Measurements from ENCODE around the gene RAD51AP1. TPM values are rescaled to one million over a fixed set of nuclear protein-coding genes. Genes with fewer than 3 reads are reported as not detected.

The RAD51AP1 gene
- total RNA-seq, 4 donors from 2014 or later = 0.65 to 1.7 (median 1.7) TPM; not detected in 1

DNA sequence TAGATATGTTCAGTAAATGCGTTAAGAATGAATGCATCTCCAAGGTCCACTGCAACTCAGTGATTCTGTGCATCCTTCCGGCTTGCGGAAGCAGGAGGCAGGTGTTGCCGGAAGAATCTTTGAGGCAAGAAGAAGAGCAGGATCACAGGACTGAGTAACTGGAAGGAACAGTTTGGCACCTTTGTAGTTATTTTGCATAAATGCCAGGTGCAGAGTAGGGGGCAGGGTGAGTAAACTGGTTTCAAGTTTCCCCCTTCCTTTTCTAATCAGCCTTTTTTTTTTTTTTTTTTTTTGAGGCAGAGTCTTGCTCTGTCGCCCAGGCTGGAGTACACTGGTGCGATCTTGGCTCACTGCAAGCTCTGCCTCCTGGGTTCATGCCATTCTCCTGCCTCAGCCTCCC is 45.6 kb downstream of the RAD51AP1 start:
- in situ Hi-C loops (cut with MboI; ENCODE audit: low sequenced_read_pairs in 4 of 4) = no loop called here

GRCh38 chr12:4584896-4585295 is 46.2 kb downstream of the RAD51AP1 start:
- no peak overlapping the region for H3K4me3 ChIP-seq
- intact Hi-C loops (cut with DNase I; ENCODE audit: low total_unique reads) = no loop called here
- no peaks in the 10 kb centered on the region for H3K36me3 ChIP-seq
- no peaks in the 10 kb centered on the region for H3K9me3 ChIP-seq
- no peaks in the 10 kb centered on the region for H3K4me1 ChIP-seq
- in situ Hi-C loops (cut with MboI; ENCODE audit: low sequenced_read_pairs in 4 of 4) = no loop called here
- H3K27ac ChIP-seq = no peak overlapping the region
- peaks cover 0 to 4% (median 0%) of the 10 kb centered on the region in 3 donors for H3K27me3 ChIP-seq
- TF ChIP-seq POLR2A (IDR thresholded peaks at IDR 0.05) = no peak
- TF ChIP-seq CTCF (IDR thresholded peaks at IDR 0.05 in 4 of 5, conservative IDR thresholded peaks at IDR 0.05 in 1 of 5) = no peak
- DNase-seq (no peak), ATAC-seq (no peak)

More for the DNA sequence above, 45.6 kb downstream of the RAD51AP1 start:
- intact Hi-C loops (cut with DNase I; ENCODE audit: low total_unique reads) = no loop called here
- Histone ChIP-seq H3K4me3 (no peak overlapping the region), H3K27ac (no peak overlapping the region), H3K9me3 (no peaks in the 10 kb centered on the region), H3K36me3 (no peaks in the 10 kb centered on the region), H3K4me1 (no peaks in the 10 kb centered on the region), H3K27me3 (peaks cover 0 to 4% (median 0%) of the 10 kb centered on the region in 3 donors)
- no peak for DNase-seq
- TF ChIP-seq POLR2A (IDR thresholded peaks at IDR 0.05) (no peak), CTCF (IDR thresholded peaks at IDR 0.05 in 4 of 5, conservative IDR thresholded peaks at IDR 0.05 in 1 of 5) (no peak)
- no peak for ATAC-seq

GRCh38 chr12:4586500-4586899 is 47.8 kb downstream of the RAD51AP1 start:
- H3K27me3 ChIP-seq = peaks cover 0 to 4% (median 3%) of the 10 kb centered on the region in 3 donors
- ATAC-seq (no peak), DNase-seq (no peak)
- H3K4me3 ChIP-seq = no peak overlapping the region
- no peak for TF ChIP-seq POLR2A (IDR thresholded peaks at IDR 0.05)
- no peak for TF ChIP-seq CTCF (IDR thresholded peaks at IDR 0.05 in 4 of 5, conservative IDR thresholded peaks at IDR 0.05 in 1 of 5)
- intact Hi-C loops (cut with DNase I; ENCODE audit: low total_unique reads) = no loop called here
- in situ Hi-C loops (cut with MboI; ENCODE audit: low sequenced_read_pairs in 4 of 4) = no loop called here
- no peaks in the 10 kb centered on the region for H3K9me3 ChIP-seq
- no peak overlapping the region for H3K27ac ChIP-seq
- H3K4me1 ChIP-seq = no peaks in the 10 kb centered on the region
- H3K36me3 ChIP-seq = no peaks in the 10 kb centered on the region

- no peaks in the 10 kb centered on the region for H3K9me3 ChIP-seq
- ATAC-seq (no peak), DNase-seq (no peak)
- no peaks in the 10 kb centered on the region for H3K36me3 ChIP-seq
- H3K27ac ChIP-seq = no peak overlapping the region
- no peak for TF ChIP-seq POLR2A (IDR thresholded peaks at IDR 0.05)
- no peak for TF ChIP-seq CTCF (IDR thresholded peaks at IDR 0.05 in 4 of 5, conservative IDR thresholded peaks at IDR 0.05 in 1 of 5)
- in situ Hi-C loops (cut with MboI; ENCODE audit: low sequenced_read_pairs in 4 of 4) = no loop called here
- no peak overlapping the region for H3K4me3 ChIP-seq
- intact Hi-C loops (cut with DNase I; ENCODE audit: low total_unique reads) = no loop called here
- peaks cover 0 to 4% (median 3%) of the 10 kb centered on the region in 3 donors for H3K27me3 ChIP-seq
- H3K4me1 ChIP-seq = no peaks in the 10 kb centered on the region
Measured at GRCh38 chr12:4587108-4587507, 48.4 kb downstream of the RAD51AP1 start.

DNA sequence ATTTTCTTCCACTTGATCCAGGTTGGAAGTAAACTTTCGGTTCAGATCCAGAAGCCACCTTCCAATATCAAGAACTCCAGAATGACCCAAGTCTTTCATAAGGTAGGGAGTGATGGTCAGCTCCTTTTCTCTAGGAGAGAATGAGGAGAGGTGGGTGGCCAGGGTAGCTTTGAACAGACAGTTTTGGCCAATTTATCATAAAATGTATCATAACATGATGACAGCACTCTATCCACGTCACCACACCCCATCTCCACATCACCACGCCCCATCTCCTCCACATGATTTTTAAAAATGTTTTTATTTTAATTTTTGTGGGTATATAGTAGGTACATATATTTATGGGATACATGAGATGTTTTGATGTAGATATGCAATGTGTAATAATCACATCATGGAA is 50.2 kb downstream of the RAD51AP1 start:
- DNase-seq = no peak
- H3K27ac ChIP-seq = no peak overlapping the region
- no peaks in the 10 kb centered on the region for H3K4me1 ChIP-seq
- no peak overlapping the region for H3K4me3 ChIP-seq
- no peaks in the 10 kb centered on the region for H3K9me3 ChIP-seq
- no peak for TF ChIP-seq CTCF (IDR thresholded peaks at IDR 0.05 in 4 of 5, conservative IDR thresholded peaks at IDR 0.05 in 1 of 5)
- no peak for TF ChIP-seq POLR2A (IDR thresholded peaks at IDR 0.05)
- intact Hi-C loops (cut with DNase I; ENCODE audit: low total_unique reads) = no loop called here
- no peaks in the 10 kb centered on the region for H3K36me3 ChIP-seq
- no peak for ATAC-seq
- in situ Hi-C loops (cut with MboI; ENCODE audit: low sequenced_read_pairs in 4 of 4) = no loop called here
- peaks cover 0 to 3% (median 0%) of the 10 kb centered on the region in 3 donors for H3K27me3 ChIP-seq

Measured in gastrocnemius medialis (tissue), 4 donors.